ENCODE measurements around the gene MAP2K1.
A peak's percentile ranks its signal among the peaks of the same experiment; 100 is the strongest.
"Not testable (repeated sequence)": the region's sequence is repeated elsewhere in the genome, so short reads cannot be mapped to it uniquely, and the experiment has no call there.

The MAP2K1 gene

DNA sequence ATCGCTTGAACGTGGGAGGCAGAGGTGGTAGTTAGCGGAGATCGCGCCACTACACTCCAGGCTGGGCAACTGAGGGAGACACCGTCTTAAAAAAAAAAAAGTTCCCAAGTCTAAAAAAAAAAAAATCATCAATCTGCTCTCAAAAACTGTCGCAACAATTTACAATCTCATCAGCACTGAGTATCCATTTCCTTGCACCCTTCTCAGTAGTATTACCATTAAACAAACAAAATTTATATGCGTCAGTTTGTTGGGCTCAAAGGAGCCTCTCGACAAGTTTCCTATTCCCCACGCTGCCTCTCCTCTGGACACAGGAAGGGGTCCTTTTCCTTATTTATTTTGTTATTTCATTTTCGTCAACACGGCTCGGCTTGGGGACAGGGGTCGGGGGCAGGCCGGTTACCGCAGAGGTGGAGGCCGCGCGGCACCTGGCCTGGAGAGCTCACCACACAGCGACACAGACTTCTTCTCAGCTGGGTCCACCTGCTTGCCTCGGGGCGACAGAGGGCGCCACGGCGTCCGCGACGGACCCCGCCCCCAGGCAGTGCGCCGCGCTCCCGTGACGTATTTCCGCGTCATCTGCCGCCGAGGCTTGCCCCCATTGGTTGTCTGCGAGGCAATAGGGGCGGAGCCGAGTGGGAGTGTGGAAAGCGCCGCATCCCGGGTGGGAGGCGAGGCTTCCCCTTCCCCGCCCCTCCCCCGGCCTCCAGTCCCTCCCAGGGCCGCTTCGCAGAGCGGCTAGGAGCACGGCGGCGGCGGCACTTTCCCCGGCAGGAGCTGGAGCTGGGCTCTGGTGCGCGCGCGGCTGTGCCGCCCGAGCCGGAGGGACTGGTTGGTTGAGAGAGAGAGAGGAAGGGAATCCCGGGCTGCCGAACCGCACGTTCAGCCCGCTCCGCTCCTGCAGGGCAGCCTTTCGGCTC lies at the start of gene MAP2K1:
MAP2K1 (plus strand) TSS at position 709 of the 920 bp plus-strand sequence. CDS start 436 bp downstream, outside the sequence.
- peak; percentile 99 for DNase-seq (ENCODE audit: low spot score)

DNA sequence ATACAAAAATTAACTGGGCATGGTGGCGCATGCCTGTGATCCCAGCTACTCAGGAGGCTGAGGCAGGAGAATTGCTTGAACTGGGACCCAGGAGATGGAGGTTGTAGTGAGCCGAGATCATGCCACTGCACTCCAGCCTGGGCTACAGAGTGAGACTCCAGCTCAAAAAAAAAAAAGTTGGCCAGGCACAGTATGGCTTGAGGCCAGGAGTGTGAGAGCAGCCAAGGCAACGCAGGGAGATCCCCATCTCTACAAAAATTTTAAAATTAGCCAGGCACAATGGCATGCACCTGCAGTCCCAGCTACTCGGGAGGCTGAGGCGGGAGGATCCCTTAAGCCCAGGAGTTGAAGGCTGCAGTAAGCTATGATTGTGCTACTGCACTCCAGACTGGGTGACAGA lies 38.2 kb upstream of the MAP2K1 start:
- DNase-seq (ENCODE audit: low spot score): not testable (repeated sequence)

DNA sequence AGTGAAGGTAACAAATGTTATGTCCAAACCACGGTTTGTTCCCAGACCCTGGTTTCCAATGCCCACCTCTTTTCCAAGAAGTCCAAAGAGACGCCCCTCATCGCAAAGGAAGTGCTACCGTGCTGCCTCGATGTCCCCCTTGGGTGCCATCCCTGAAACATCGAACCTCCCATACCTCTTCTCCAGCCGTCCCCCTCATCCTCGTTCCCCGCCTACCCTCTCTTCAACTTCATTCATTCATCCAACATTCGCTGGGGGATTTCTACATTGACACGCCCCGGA lies 30.7 kb upstream of the MAP2K1 start:
- DNase-seq (ENCODE audit: low spot score): no peak

DNA sequence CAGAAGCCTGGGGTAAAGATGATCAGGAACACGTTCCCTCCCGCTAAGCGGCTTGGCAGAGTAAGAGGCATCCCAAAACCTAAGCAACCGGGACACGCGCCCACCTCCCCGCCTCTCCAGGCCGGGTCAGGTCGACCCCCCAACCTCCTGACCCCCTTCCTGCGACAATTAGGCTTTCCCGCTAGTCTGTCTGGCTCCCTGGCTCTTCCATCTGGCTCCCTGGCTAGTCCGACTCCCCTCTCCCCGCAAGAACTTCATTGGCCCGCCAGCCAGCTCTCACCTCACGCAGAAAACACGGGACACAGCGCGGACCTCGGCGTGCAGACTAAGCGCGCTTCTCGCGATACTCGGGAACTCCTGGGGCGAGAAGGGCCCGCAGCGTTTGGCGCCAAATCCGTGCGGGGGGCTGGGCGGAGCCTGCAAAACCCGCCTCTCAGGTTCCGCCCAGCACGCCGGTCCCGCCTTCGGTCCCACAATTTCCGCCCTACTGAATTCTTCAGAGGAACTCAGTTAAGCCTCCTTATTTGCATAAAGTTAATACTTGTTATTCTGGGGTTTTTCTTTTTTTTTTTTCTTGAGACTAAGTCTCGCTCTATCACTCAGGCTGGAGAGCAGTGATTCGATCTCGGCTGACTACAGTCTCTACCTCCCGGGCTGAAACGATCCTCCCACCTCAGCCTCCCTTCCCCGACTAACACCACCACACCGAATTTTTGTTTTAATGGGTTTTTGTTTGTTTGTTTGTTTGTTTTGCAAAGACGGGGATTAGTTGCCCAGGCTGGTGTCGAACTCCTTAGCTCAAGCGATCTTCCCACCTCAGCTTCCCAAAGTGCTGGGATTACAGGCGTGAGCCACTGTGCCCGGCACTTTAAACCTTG lies 30.1 kb upstream of the MAP2K1 start, which contains the start of gene TIPIN:
TIPIN (minus strand) TSS at position 327 of the 878 bp plus-strand sequence. CDS start 3,738 bp downstream, outside the sequence.
- DNase-seq (ENCODE audit: low spot score): peak; percentile 70

DNA sequence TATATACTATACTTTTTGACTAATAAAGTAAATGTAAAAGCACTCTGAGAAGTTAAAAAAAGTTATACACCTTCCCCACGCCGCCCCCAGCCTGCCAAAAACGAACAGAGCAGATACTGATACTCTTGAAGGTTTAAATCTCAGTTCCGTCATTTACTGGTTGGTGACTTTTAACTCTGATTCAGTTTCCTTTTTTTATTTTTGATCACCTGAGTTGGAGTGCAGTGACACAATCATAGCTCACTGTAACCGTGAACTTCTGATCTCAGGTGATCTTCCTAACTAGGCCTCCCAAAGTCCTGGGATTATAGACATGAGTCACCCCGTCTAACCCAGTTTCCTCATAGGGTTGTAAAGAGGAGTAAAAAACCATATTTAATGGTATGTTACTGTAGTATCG lies 27.0 kb upstream of the MAP2K1 start:
- no peak for DNase-seq (ENCODE audit: low spot score)

DNA sequence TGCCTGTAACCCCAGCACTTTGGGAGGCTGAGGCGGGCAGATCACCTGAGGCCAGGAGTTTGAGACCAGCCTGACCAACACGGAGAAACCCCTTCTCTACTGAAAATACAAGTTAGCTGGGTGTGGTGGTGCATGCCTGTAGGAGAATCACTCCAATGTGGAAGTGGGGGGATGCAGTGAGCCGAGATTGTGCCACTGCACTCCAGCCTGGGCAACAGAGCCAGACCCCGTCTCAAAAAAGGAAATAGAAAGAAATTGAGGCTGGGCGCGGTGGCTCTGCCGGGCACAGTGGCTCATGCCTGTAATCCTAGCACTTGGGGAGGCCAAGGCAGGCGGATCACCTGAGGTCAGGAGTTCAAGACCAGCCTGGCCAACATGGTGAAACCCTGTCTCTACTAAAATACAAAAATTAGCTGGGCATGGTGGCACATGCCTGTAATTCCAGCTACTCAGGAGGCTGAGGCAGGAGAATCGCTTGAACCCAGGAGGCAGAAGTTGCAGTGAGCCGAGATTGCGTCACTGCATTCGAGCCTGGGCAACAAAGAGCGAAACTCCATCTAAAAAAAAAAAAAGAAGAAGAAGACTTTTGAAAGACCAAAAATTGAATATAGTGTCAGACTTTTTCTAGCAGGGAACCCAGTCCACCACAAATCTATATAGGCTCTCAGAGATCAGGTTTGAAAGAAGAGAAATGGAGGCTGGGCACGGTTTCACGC lies 24.8 kb upstream of the MAP2K1 start:
- not testable (repeated sequence) for DNase-seq (ENCODE audit: low spot score)

DNA sequence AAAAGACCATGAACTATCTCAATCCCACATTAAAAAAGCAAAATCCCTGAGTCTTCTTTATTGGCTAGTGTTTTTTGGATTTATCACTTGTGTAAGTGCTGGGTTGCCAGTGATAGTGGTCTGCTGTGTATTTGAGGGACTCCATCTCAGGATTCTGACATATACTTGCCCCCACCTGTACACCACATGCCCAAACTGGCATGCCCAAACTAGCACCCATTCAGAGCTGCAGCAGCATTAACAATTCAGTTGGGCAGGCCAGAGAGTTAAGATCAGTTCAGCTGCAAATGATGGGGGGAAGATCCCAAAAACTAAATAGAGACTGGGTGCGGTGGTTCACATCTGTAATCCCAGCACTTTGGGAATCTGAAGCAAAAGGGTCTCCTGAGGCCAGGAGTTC lies 23.9 kb upstream of the MAP2K1 start:
- DNase-seq (ENCODE audit: low spot score): no peak

DNA sequence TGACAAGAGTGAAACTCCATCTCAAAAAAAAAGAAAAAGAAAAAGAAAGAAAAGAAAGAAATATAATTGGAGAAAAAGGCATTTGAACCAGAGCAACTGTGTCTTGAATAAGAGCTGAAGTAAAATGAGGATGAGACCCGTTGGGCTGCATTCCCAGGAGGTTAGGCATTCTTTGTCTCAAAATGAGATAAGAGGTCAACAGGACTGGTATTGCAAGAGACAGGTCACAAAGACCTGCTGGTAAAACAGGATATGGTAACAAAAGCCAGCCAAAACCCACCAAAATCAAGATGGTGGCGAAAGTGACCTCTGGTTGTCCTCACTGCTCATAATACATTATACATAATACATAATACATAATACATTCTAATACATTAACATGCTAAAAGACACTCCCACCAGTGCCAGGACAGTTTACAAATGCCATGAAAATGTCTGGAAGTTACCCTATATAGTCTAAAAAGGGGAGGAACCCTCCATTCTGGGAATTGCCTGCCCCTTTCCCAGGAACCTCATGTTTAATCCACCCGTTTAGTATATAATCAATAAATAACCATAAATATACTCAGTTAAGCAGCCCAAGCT lies 21.7 kb upstream of the MAP2K1 start:
- no peak for DNase-seq (ENCODE audit: low spot score)

DNA sequence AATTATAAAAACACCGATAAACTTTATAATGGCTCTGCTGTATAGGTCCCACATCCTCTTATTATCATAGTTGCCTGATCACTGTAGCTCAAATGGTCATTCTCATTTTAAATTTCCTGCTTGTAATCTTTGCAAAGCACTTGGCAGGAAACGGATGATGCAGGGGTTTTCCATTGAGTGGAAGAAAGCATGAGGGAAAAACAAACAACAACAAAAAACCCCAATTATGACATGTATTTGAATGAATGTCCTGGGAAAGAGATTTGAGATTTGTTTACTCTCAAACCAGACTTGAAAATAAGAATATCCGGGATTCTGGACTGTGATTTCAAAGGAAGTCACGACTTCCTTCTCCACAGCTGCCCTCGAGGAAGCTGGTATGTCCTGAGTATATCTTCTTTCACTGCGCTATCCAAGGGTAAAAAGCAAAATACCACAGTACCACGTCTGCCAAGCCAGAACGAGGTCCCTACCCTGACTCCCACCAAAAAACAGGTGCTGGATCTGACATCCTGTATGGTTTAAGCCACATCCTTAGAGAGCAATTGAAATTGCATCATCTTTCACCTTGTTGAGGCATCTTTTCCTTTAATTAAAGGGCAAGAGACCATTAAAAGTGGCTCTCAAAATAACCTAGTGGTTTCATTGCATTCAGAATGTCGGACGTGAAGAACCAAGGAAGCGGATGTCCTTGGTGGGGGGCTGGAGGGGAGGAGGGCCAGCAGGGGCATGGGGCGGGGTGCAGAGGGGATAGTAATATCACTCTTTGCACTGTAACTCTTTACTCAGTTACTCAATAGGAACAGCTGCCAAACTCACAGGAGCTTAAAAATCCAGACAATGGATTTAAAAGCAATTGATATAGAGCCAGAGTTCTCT lies 16.7 kb upstream of the MAP2K1 start:
- DNase-seq (ENCODE audit: low spot score): no peak

DNA sequence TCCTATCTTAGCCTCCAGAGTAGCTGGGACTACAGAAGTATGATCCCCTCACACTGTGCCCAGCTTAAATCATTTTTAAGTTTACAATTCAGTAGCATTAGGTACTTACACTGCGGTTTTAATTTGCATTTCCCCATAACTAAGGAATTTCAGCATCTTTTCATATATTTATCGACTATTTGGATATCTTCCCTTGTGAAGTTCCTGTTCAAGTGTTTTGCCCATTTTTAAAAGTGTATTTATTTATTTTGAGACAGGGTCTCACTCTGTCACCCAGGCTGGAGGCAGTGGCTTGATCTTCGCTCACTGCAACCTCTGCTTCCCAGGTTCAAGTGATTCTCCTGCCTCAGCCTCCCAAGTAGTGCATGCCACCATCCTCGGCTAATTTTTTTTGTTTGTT lies 12.5 kb upstream of the MAP2K1 start:
- no peak for DNase-seq (ENCODE audit: low spot score)

DNA sequence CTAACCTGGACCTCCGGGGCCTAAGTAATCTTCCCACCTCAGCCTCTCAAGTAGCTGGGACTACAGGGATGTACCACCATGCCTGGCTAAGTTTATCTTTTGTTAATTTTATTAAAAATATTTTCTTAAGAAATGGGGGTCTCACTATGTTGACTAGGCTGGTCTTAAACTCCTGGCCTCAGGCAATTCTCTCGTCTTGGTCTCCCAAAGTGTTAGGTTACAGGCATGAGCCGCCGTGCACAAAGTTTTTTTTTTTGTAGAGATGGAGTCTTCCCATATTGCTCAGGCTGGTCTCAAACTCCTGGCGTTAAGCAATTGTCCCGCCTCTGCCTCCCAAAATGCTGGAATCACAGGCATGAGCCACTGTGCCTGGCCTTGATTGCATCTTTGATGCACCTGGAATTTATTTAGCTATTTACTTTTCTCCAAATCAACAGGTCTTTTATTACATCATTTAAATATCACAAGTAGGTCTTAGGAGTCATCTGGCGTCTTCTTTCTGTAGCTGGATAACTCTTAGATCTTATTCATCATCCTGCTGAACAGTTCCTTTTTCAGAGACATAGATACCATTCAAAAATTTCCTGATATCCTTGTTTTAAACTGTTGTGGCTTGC lies 7.8 kb upstream of the MAP2K1 start:
- DNase-seq (ENCODE audit: low spot score): no peak

DNA sequence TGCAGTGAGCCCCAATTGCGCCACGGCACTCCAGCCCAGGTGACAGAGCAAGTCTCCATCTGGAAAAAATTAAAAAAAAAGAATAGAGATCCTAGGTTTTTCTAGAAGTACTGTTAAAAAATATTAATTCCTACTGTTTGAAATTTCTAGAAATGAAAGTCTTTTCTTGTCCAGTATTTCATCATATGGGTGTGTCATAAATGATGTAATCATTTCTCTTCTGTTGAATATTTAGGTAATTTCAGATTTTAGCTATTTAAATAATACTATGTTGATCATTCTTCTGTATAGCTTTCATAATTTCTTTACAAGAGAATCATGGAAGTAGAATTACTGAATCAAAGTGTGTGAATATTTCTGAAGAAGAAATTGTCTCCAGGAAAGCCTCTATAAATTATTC lies 5.3 kb upstream of the MAP2K1 start:
- DNase-seq (ENCODE audit: low spot score): not testable (repeated sequence)

DNA sequence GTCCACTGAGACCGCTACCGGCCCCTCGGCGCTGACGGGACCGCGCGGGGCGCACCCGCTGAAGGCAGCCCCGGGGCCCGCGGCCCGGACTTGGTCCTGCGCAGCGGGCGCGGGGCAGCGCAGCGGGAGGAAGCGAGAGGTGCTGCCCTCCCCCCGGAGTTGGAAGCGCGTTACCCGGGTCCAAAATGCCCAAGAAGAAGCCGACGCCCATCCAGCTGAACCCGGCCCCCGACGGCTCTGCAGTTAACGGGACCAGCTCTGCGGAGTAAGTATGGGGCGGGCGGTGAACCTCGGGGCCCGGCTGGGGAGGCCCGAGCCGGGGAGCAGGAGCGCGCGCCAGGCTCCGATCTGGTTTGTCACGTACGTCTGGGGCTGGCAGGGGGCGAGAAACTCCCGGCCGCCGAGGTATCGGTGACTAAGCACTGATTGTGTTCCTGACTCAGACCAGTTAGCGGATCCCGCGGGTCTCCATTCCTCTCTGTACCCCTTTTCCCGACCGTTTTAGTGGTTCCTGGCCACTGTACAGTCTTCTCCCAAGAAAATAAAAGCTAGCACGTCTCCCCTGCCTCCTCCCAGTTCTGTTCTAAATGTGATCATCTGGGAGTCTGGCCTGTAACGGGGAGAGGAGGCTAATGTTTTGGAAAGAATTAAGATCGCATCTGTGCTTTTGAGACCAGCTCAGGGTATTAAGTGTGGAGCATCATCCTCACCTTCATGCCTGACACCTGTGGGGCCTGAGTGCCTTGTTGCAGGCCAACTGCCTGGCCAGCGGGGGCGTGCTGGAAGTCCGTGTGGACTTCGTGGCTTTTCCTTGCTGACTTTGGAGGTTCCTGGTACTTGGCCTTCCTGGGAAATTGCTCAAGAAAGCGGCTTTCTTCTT lies 691 bp downstream of the MAP2K1 start:
- peak; percentile 46 for DNase-seq (ENCODE audit: low spot score)

DNA sequence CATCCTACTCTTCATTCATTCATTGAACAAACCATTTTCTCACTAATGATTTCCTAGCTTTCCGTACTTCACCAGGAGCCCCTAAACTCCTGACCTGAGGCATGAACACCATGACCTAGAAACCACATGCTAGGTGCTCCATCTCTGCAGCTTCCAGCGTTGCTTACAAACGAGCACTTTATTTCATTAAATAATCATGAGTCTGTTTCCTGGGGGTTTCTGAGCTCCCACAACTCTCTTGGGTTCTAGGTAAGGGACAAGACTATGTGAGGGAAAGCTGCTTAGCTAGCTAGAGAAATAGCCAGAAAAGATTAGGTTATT lies 1.3 kb downstream of the MAP2K1 start:
- DNase-seq (ENCODE audit: low spot score): no peak

DNA sequence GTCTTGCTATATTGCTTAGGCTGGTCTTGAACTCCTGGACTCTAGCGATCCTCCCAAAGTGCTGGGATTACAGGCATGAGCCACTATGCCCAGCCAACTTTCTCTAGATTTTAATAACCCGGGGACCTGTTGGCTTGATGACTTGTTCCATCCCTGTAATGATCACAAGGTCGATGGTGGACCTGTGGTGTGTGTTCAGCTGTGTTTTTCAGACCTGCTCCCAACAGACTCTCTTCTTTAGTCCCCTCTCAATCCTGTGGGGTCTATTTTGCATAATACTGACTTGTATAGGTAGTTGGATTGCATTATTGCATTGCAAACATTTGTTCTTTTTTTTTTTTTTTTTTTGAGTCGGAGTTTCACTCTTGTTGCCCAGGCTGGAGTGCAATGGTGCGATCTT lies 1.9 kb downstream of the MAP2K1 start:
- no peak for DNase-seq (ENCODE audit: low spot score)

DNA sequence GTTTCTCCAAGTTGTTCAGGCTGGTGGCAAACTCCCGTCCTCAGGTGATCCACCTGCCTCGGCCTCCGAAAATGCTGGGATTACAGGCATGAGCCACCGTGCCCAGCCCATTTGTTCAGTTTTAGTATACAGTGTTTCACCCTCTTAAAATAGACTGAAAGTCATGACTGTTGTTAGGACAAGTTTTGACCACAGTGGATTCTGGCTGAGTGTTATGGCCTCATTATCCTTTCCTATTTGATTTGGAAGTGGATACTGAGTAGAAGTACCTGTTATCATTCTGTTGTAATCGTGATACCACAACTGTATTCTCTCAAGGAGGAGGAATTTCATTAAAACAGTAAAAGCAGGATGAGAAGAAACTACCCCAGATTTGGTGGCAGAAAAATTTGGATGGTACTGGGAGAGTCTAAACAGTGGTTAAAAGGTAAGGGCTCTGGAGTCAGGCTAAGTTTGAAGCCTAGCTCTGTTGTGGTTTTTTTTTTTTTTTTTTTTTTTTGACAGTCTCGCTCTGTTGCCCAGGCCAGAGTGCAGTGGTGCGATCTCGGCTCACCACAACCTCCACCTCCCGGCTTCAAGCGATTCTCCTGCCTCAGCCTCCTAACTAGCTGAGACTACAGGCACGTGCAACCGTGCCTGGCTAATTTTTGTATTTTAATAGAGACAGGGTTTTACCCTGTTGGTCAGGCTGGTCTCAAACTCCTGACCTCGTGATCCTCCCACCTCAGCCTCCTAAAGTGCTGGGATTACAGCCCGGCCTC lies 2.6 kb downstream of the MAP2K1 start:
- no peak for DNase-seq (ENCODE audit: low spot score)

DNA sequence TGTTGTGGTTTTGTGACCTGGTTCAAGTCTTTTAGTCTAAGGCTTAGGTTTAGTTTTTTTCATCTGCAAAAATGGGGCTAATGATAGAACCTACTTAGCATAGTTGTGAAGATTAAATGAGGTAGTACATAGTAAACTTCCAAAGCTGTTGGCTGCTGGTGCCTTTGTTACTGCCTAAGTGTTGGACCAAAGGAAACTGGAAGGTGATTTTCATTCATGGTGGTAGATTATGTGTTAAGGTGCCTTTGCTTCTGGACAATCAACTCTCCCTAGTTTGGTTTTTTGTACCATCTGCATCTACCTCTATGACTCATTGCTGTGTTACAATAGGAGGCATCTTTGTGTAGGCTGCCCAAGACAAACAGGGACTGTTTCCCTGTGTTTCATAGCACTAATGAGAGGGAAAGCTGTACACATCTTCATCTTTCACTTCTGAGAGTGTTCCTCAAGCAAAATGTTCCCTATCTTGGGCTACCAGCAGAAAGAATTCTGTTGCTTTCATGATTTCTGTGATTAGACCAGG lies 3.2 kb downstream of the MAP2K1 start:
- no peak for DNase-seq (ENCODE audit: low spot score)

DNA sequence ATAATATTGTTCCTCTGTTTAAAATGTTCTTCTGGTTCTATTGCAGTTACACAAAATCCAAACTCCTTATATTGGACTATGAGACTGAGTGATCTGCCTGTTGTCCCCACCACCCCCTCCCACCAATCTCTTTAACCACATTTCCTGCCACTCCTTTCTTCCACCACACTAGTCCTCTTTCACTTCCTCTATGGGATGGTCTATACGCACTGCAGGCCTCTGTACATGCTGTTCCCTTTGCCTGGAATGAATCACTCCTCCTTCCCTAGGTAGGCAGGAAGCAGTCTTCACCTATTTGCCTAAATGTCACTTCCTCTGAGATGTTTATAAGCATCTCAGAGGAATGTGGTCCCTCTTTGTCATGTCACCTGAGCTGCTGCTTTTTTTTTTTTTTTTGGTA lies 4.0 kb downstream of the MAP2K1 start:
- DNase-seq (ENCODE audit: low spot score): no peak

DNA sequence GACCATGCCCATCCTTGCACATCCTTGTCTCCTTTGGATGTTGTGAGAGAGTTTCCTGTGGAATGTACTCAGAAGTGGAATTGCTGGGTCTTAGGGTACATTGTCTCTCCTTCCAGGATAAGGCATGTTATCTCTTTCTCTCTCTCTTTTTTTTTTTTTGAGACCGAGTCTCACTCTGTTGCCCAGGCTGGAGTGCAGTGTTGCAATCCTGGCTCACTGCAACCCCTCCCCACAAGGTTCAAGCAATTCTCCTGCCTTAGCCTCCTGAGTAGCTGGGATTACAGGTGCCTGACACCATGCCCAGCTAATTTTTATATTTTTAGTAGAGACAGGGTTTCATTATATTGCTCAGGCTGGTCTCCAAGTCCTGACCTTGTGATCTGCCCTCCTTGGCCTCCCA lies 6.3 kb downstream of the MAP2K1 start:
- DNase-seq (ENCODE audit: low spot score): not testable (repeated sequence)

All from hematopoietic multipotent progenitor cell treated with erythropoietin and hydrocortisone succinate and interleukin-3 and kit ligand, for 17 days (in vitro differentiated cells).